Gastroesophageal sphincter (tissue), 3 donors: ENCODE results near the gene DHDH.
"Not testable (repeated sequence)": the region's sequence is repeated elsewhere in the genome, so short reads cannot be mapped to it uniquely, and the experiment has no call there.

Experiments used
- POLR2A ChIP-seq, 2 donors: fragments of 450-650 bp; IDR thresholded peaks; one replicate each; pipeline ENCODE4 v1.6.1; 2017; ENCODE audit warnings: antibody characterized with exemption in 2 of 2, mild to moderate bottlenecking in 2 of 2, moderate library complexity in 1 of 2
- POLR2AphosphoS5 ChIP-seq: sonication (generic); formaldehyde crosslinking; IDR thresholded peaks from one replicate; pipeline ENCODE4 v1.6.1; 2017; ENCODE audit warnings: antibody characterized with exemption
- TF ChIP-seq, protein P1 (sequence below), 4 experiments: fragments of 200-600 bp in 2 of 4; fragments of 450-650 bp in 2 of 4; sonication (generic) in 1 of 4; IDR thresholded peaks; one replicate each; pipeline ENCODE4 v1.5.1; 2017 to 2019; ENCODE audit warnings: antibody characterized with exemption in 4 of 4, mild to moderate bottlenecking in 2 of 4, moderate library complexity in 2 of 4

GRCh38 chr19:48909424-48910077 lies 23.9 kb upstream of the DHDH start:
- not testable (repeated sequence) for TF ChIP-seq POLR2A (IDR thresholded peaks at IDR 0.05); POLR2AphosphoS5
- TF ChIP-seq, protein P1, sequence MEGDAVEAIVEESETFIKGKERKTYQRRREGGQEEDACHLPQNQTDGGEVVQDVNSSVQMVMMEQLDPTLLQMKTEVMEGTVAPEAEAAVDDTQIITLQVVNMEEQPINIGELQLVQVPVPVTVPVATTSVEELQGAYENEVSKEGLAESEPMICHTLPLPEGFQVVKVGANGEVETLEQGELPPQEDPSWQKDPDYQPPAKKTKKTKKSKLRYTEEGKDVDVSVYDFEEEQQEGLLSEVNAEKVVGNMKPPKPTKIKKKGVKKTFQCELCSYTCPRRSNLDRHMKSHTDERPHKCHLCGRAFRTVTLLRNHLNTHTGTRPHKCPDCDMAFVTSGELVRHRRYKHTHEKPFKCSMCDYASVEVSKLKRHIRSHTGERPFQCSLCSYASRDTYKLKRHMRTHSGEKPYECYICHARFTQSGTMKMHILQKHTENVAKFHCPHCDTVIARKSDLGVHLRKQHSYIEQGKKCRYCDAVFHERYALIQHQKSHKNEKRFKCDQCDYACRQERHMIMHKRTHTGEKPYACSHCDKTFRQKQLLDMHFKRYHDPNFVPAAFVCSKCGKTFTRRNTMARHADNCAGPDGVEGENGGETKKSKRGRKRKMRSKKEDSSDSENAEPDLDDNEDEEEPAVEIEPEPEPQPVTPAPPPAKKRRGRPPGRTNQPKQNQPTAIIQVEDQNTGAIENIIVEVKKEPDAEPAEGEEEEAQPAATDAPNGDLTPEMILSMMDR (IDR thresholded peaks at IDR 0.05): not testable (repeated sequence)
